ENCODE measurements around the gene LGR5.
"Not testable (repeated sequence)": the region's sequence is repeated elsewhere in the genome, so short reads cannot be mapped to it uniquely, and the experiment has no call there.

LGR5 gene

GRCh38 chr12:71475280-71475679, 35.7 kb downstream of the LGR5 start:
- DNase-seq, result no peak

- DNase-seq, result no peak
Observed at GRCh38 chr12:71476513-71476912, 36.9 kb downstream of the LGR5 start.

- no peak for DNase-seq
Observed at GRCh38 chr12:71477609-71478008, 38.0 kb downstream of the LGR5 start.

GRCh38 chr12:71478270-71478669, 38.7 kb downstream of the LGR5 start:
- DNase-seq, result no peak

- DNase-seq, result no peak
Observed at GRCh38 chr12:71484272-71484905, 44.8 kb downstream of the LGR5 start.

GRCh38 chr12:71490844-71491243, 51.2 kb downstream of the LGR5 start:
- not testable (repeated sequence) for DNase-seq

GRCh38 chr12:71492604-71493003, 53.0 kb downstream of the LGR5 start:
- DNase-seq, result no peak

GRCh38 chr12:71499834-71500233, 60.2 kb downstream of the LGR5 start:
- DNase-seq, result no peak

GRCh38 chr12:71503579-71504391, 64.2 kb downstream of the LGR5 start:
- no peak for DNase-seq

GRCh38 chr12:71504476-71504875, 64.9 kb downstream of the LGR5 start:
- no peak for DNase-seq

GRCh38 chr12:71509705-71510104, 70.1 kb downstream of the LGR5 start:
- no peak for DNase-seq

GRCh38 chr12:71517145-71517846, 77.7 kb downstream of the LGR5 start:
- no peak for DNase-seq

- DNase-seq, result no peak
Observed at GRCh38 chr12:71521125-71521524, 81.5 kb downstream of the LGR5 start.

- no peak for DNase-seq
Observed at GRCh38 chr12:71524626-71525025, 85.0 kb downstream of the LGR5 start.

GRCh38 chr12:71533703-71534102, 94.1 kb downstream of the LGR5 start:
- no peak for DNase-seq

- DNase-seq, result no peak
Observed at GRCh38 chr12:71536279-71536938, 96.8 kb downstream of the LGR5 start.

- DNase-seq, result no peak
Observed at GRCh38 chr12:71536939-71537622, 97.5 kb downstream of the LGR5 start.

GRCh38 chr12:71538807-71539206, 99.2 kb downstream of the LGR5 start:
- no peak for DNase-seq

GRCh38 chr12:71541583-71541982, 102.0 kb downstream of the LGR5 start:
- DNase-seq, result no peak

GRCh38 chr12:71546322-71546861, 106.8 kb downstream of the LGR5 start:
- no peak for DNase-seq

GRCh38 chr12:71548893-71549292, 109.3 kb downstream of the LGR5 start:
- DNase-seq, result no peak

GRCh38 chr12:71551529-71551928, 111.9 kb downstream of the LGR5 start:
- DNase-seq, result peak; percentile 0

All from NCI-H1694 treated with DMSO at 0.1 percent for 48 hours (cell line).